WTC11 (cell line): ENCODE results near the gene GLYAT. TPM values are rescaled to one million over a fixed set of nuclear protein-coding genes. Genes with fewer than 3 reads are reported as not detected.

Source experiments
- ATAC-seq: fragments of 200-7000 bp; cut with Tn5 transposase; 2 replicates; pipeline ENCODE4 v1.10.0; 2021; ENCODE audit warnings: mild to moderate bottlenecking, moderate library complexity
- CTCF ChIA-PET: fragments of 300-600 bp; sonication (Branson Sonifier 250); formaldehyde crosslinking; loops from one replicate; lab custom pipeline; 2021; ENCODE audit warnings: antibody characterized with exemption; lab: Charles Lee
- POLR2A ChIA-PET: fragments of 350-600 bp; sonication (Branson Sonifier 250); formaldehyde crosslinking; loops from one replicate; lab custom pipeline; 2021; ENCODE audit warnings: antibody characterized with exemption; lab: Charles Lee
- DNase-seq: peaks from one replicate; pipeline ENCODE4 v3.0.0; 2021; ENCODE audit warnings: low spot score
- H3K27ac Mint-ChIP-seq: 2 replicates; pipeline ENCODE4 v1.8.0; 2021; ENCODE audit warnings: mixed read lengths
- H3K27me3 Mint-ChIP-seq: 2 replicates; pipeline ENCODE4 v1.8.0; 2021; ENCODE audit warnings: low read depth, mild to moderate bottlenecking, moderate library complexity, mixed read lengths
- H3K36me3 Mint-ChIP-seq: 2 replicates; pipeline ENCODE4 v1.8.0; 2021; ENCODE audit warnings: mixed read lengths
- H3K4me1 Mint-ChIP-seq: 2 replicates; pipeline ENCODE4 v1.8.0; 2022; ENCODE audit warnings: mixed read lengths
- H3K4me3 Mint-ChIP-seq: 2 replicates; pipeline ENCODE4 v1.8.0; 2021; ENCODE audit warnings: mild to moderate bottlenecking, moderate library complexity, mixed read lengths
- H3K9me3 Mint-ChIP-seq: 2 replicates; pipeline ENCODE4 v1.8.0; 2021; ENCODE audit warnings: mixed read lengths
- CBFB ChIP-seq: sonication (generic); formaldehyde crosslinking; IDR thresholded peaks from 2 replicates; pipeline ENCODE4 v1.8.1; 2022; ENCODE audit warnings: mild to moderate bottlenecking, low read depth, missing genetic modification reagents
- CREB1 ChIP-seq: sonication (generic); formaldehyde crosslinking; IDR thresholded peaks from 2 replicates; pipeline ENCODE4 v1.8.0; 2023; ENCODE audit warnings: mild to moderate bottlenecking, missing genetic modification reagents
- CTCF ChIP-seq: fragments of 200-600 bp; IDR thresholded peaks from 2 replicates; pipeline ENCODE4 v1.8.0; 2022; ENCODE audit warnings: antibody characterized with exemption
- E2F5 ChIP-seq: sonication (generic); formaldehyde crosslinking; IDR thresholded peaks from 2 replicates; pipeline ENCODE4 v1.8.1; 2022; ENCODE audit warnings: mild to moderate bottlenecking, moderate library complexity, missing genetic modification reagents
- GTF2I ChIP-seq: fragments of 250-450 bp; sonication (Bioruptor Pico); conservative IDR thresholded peaks from 2 replicates; pipeline ENCODE4 v1.4.0; 2021; ENCODE audit warnings: mild to moderate bottlenecking
- IRF1 ChIP-seq: sonication (generic); formaldehyde crosslinking; IDR thresholded peaks from 2 replicates; pipeline ENCODE4 v1.8.0; 2023; ENCODE audit warnings: missing genetic modification reagents
- IRF2 ChIP-seq: sonication (generic); formaldehyde crosslinking; IDR thresholded peaks from 2 replicates; pipeline ENCODE4 v1.8.0; 2022; ENCODE audit warnings: low read depth, missing genetic modification reagents, borderline replicate concordance
- JAZF1 ChIP-seq: fragments of 250-450 bp; sonication (Bioruptor Pico); IDR thresholded peaks from 2 replicates; pipeline ENCODE4 v1.9.0; 2021; ENCODE audit warnings: moderate library complexity, mild to moderate bottlenecking, inconsistent platforms
- KAT7 ChIP-seq: sonication (generic); formaldehyde crosslinking; IDR thresholded peaks from 2 replicates; pipeline ENCODE4 v1.8.1; 2023; ENCODE audit warnings: missing genetic modification reagents, mild to moderate bottlenecking, borderline replicate concordance
- MLX ChIP-seq: sonication (generic); formaldehyde crosslinking; IDR thresholded peaks from 2 replicates; pipeline ENCODE4 v1.8.1; 2023; ENCODE audit warnings: mild to moderate bottlenecking, missing genetic modification reagents, moderate library complexity
- MYBL2 ChIP-seq: sonication (generic); formaldehyde crosslinking; IDR thresholded peaks from 2 replicates; pipeline ENCODE4 v1.8.1; 2023; ENCODE audit warnings: mild to moderate bottlenecking, moderate library complexity, missing genetic modification reagents
- NR1H2 ChIP-seq: sonication (generic); formaldehyde crosslinking; IDR thresholded peaks from 2 replicates; pipeline ENCODE4 v1.9.0; 2021; ENCODE audit warnings: mild to moderate bottlenecking, moderate library complexity, missing genetic modification reagents
- OVOL2 ChIP-seq: fragments of 250-450 bp; sonication (Bioruptor Pico); IDR thresholded peaks from 2 replicates; pipeline ENCODE4 v1.9.0; 2021; ENCODE audit warnings: mild to moderate bottlenecking, borderline replicate concordance
- PRRX2 ChIP-seq: fragments of 250-450 bp; sonication (Bioruptor Pico); IDR thresholded peaks from 2 replicates; pipeline ENCODE4 v1.8.0; 2021; ENCODE audit warnings: mild to moderate bottlenecking
- USF2 ChIP-seq: sonication (generic); formaldehyde crosslinking; IDR thresholded peaks from 2 replicates; pipeline ENCODE4 v1.8.1; 2023; ENCODE audit warnings: mild to moderate bottlenecking, missing genetic modification reagents, moderate library complexity
- ZMAT4 ChIP-seq: fragments of 250-450 bp; sonication (Bioruptor Pico); IDR thresholded peaks from 2 replicates; pipeline ENCODE4 v1.9.0; 2021; ENCODE audit warnings: mild to moderate bottlenecking
- ZNF138 ChIP-seq: sonication (generic); formaldehyde crosslinking; conservative IDR thresholded peaks from 2 replicates; pipeline ENCODE4 v1.8.1; 2022; ENCODE audit warnings: mild to moderate bottlenecking, moderate library complexity, missing genetic modification reagents
- ZNF281 ChIP-seq: sonication (generic); formaldehyde crosslinking; IDR thresholded peaks from 2 replicates; pipeline ENCODE4 v1.8.0; 2023; ENCODE audit warnings: mild to moderate bottlenecking, missing genetic modification reagents
- ZNF416 ChIP-seq: fragments of 250-450 bp; sonication (Bioruptor Pico); IDR thresholded peaks from 2 replicates; pipeline ENCODE4 v1.9.0; 2021; ENCODE audit warnings: mild to moderate bottlenecking, inconsistent platforms
- ZNF423 ChIP-seq: fragments of 250-450 bp; sonication (Bioruptor Pico); IDR thresholded peaks from 2 replicates; pipeline ENCODE4 v2.1.2; 2022; ENCODE audit warnings: mild to moderate bottlenecking, moderate library complexity
- total RNA-seq: library from RNA; stranded (reverse); gene quantifications from 3 replicates; pipeline ENCODE4 v1.2.3, GENCODE V29; 2021
- TF ChIP-seq, protein P1 (sequence below): sonication (generic); formaldehyde crosslinking; IDR thresholded peaks from 2 replicates; pipeline ENCODE4 v1.8.1; 2022; ENCODE audit warnings: mild to moderate bottlenecking, missing genetic modification reagents, moderate library complexity, borderline replicate concordance
- TF ChIP-seq, protein P2 (sequence below): sonication (generic); formaldehyde crosslinking; IDR thresholded peaks from 2 replicates; pipeline ENCODE4 v1.8.1; 2023; ENCODE audit warnings: mild to moderate bottlenecking, missing genetic modification reagents

The GLYAT gene
- total RNA-seq, 1 experiment from 2014 or later = not detected

GRCh38 chr11:58773337-58773736, 41.6 kb upstream of the GLYAT start (continued):
- no peak for TF ChIP-seq CTCF
- TF ChIP-seq ZMAT4 (CRISPR knock-in tag) = no peak
- TF ChIP-seq CBFB = no peak
- no peak for TF ChIP-seq PRRX2
- no peak for TF ChIP-seq CREB1 (CRISPR knock-in tag)

DNA sequence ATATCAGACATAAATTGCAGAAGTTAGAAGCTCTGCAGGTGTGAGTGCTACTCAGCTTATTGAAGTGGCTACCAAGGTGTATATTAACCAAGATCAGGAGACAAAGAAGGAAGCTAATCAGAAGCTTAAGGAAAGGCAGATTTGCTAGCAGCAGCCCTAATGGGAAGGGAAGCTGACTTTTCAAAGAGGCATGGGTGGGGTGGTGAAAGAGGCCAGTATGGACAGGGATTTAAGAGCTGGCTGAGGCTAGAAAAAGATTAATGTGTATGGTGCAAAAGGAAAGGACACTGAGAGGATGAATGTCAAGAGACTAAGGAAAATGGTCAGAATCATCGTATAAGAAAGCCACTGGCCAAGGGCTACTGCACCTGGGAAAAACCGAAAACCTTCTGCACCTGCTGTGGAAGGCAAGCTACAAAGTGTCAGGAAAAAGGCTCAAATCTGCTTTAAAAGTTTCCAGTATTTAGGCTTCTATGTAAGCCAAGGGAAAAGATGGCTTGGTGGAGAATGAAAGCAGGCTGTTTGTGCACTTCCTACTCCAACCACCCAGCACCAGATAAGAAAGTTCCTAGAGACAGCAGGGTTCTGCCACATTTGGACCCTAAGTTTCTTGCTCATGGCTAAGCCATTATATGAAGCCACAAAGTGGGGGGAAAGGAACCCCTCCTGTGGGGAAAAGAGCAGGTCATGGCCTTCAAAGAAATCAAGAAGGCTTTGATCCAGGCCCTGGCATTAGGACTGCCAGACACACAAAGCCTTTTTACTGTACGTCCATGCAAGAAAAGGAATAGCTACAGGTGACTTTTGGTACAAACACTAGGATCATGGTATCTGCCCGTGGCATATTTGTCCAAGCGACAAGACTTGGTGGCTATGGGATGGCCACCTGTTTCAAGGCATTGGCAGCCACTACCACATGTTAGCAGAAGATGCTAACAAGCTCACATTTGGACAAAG, 40.9 kb upstream of the GLYAT start:
- no peaks in the 10 kb centered on the region for H3K4me1 Mint-ChIP-seq
- TF ChIP-seq, protein P1, sequence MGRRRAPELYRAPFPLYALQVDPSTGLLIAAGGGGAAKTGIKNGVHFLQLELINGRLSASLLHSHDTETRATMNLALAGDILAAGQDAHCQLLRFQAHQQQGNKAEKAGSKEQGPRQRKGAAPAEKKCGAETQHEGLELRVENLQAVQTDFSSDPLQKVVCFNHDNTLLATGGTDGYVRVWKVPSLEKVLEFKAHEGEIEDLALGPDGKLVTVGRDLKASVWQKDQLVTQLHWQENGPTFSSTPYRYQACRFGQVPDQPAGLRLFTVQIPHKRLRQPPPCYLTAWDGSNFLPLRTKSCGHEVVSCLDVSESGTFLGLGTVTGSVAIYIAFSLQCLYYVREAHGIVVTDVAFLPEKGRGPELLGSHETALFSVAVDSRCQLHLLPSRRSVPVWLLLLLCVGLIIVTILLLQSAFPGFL = no peak
- TF ChIP-seq, all 79 proteins: peak for 0
- CTCF ChIA-PET = interaction anchor here (0.5 to 1.6 kb wide), 2 partner anchors 51 to 386 kb away, joined by 3 read pairs; no protein-coding TSS in a partner anchor
- POLR2A ChIA-PET = no interaction called here
- ATAC-seq (no peak), DNase-seq (no peak)
- no peak overlapping the region for H3K27ac Mint-ChIP-seq
- peaks cover 81% of the 10 kb centered on the region for H3K9me3 Mint-ChIP-seq
- peaks cover 24% of the 10 kb centered on the region for H3K36me3 Mint-ChIP-seq
- no peak overlapping the region for H3K4me3 Mint-ChIP-seq
- peaks cover 9% of the 10 kb centered on the region; the same call in 1 of the 2 replicates for H3K27me3 Mint-ChIP-seq

- Mint-ChIP-seq H3K27me3 (peaks cover 2% of the 10 kb centered on the region; the same call in 1 of the 2 replicates), H3K36me3 (peaks cover 24% of the 10 kb centered on the region), H3K27ac (no peak overlapping the region), H3K4me3 (no peak overlapping the region), H3K4me1 (no peaks in the 10 kb centered on the region), H3K9me3 (peaks cover 74% of the 10 kb centered on the region)
- ChIA-PET POLR2A (no interaction called here), CTCF (no interaction called here)
- ATAC-seq = no peak
- DNase-seq = no peak
- TF ChIP-seq KAT7 (CRISPR knock-in tag) (no peak), OVOL2 (CRISPR knock-in tag) (no peak), MYBL2 (CRISPR knock-in tag) (no peak), IRF2 (CRISPR knock-in tag) (no peak), NR1H2 (CRISPR knock-in tag) (no peak), ZNF281 (CRISPR knock-in tag) (no peak), ZNF423 (no peak), CBFB (no peak), MLX (CRISPR knock-in tag) (no peak), ZNF138 (CRISPR knock-in tag) (no peak), USF2 (CRISPR knock-in tag) (no peak), IRF1 (no peak), E2F5 (CRISPR knock-in tag) (no peak), ZNF416 (no peak), GTF2I (CRISPR knock-in tag) (no peak), JAZF1 (no peak)
- TF ChIP-seq, protein P2, sequence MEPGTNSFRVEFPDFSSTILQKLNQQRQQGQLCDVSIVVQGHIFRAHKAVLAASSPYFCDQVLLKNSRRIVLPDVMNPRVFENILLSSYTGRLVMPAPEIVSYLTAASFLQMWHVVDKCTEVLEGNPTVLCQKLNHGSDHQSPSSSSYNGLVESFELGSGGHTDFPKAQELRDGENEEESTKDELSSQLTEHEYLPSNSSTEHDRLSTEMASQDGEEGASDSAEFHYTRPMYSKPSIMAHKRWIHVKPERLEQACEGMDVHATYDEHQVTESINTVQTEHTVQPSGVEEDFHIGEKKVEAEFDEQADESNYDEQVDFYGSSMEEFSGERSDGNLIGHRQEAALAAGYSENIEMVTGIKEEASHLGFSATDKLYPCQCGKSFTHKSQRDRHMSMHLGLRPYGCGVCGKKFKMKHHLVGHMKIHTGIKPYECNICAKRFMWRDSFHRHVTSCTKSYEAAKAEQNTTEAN = no peak
Measured at GRCh38 chr11:58771458-58771855, 39.7 kb upstream of the GLYAT start.
